Stimulated activated CD4-positive, alpha-beta T cell treated with anti-CD3 and anti-CD28 coated beads, Interleukin-1b, Interleukin-23, amount 100 ng/mL, for 1 hour (primary cell): ENCODE results near the gene EXTL1.

Experiments
- DNase-seq, 2 donors: peaks; one replicate each; pipeline ENCODE4 v3.0.0-alpha.2; 2020; ENCODE audit warnings: low read depth in 2 of 2

EXTL1 gene

DNA sequence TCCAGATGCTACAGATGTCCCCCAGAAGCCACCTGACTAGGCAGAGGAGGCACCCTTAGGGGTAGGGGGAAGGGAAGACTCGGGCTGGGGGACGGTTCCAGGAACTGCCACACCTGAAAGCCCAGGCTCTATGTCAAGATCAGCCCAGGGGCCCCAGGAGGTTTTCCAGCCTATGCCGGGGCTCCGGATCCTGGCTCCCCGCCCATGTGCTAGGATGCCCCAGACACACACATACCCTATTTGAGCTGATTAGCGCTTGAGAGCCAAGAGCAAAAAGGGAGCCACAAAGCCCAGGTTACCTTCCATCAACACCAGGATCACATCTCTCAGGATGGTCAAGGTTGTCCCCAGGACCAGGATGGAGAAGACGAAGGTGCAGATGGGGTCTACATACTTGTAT is 19.8 kb downstream of the EXTL1 start:
- DNase-seq, result no peak

GRCh38 chr1:26041978-26042377 is 20.4 kb downstream of the EXTL1 start:
- DNase-seq, result no peak

GRCh38 chr1:26043765-26044164 is 22.2 kb downstream of the EXTL1 start:
- DNase-seq, result no peak

DNA sequence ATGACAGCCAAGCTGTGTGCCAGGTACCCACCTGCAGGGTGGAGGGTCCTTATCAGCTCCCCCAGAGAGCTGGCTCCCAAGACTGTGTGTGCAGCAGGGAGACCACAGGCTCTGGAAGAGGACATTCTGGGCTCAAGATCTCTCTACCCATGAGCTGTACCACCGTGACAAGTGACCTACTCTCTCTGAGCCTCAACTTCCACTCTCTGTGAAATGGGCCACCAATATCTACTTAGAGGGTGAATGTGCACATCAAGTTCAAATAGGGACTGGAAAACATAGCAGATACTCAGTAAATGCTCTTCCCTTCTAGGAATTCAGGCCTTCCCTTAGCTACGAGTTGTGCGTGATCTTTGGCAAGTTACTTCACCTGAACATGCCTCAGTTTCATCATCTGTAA is 22.8 kb downstream of the EXTL1 start:
- no peak for DNase-seq

DNA sequence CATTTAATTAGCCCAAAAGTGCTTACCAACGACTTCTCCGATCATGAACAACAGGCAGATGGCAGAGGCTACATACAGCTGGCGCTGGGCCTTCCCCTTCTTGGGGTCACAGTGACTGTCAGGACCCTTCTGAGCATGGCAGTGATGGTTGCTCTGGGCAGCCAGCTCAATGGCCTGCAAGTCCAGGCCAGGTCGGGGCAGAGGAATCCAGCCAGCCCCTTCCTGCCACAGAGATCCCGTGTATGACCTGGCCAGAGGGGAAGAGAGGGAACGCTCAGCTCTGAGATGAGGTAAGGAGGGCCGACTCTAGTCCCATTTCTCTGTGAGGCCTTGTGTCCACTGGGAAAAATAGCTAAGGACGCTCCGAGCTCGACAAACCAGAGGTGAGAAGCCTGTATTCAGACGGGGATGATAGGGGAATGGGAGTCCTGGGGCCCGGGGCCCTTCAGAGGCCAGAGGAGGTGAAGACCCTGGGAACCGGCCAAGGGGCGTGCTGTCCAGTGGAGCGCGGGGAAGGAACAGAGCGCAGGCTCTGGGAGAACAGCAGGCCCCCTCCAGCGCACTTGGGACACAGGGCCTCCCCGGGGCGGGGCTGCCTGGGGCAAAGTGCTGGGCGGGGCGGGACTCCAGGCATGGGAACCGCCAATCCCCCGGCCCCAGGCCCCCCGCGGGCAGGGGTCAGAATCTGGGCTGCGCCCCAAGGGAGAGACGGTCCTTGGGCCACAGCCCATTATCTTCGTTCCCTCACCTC is 23.6 kb downstream of the EXTL1 start:
- DNase-seq, result no peak

GRCh38 chr1:26045722-26046245 is 24.2 kb downstream of the EXTL1 start, which contains the start of gene SLC30A2:
TSS of gene SLC30A2 (minus strand) at chr1:26046118. CDS start at chr1:26045896, 222 bp downstream.
- no peak for DNase-seq

GRCh38 chr1:26046246-26047095 is 24.9 kb downstream of the EXTL1 start:
- DNase-seq, result no peak

DNA sequence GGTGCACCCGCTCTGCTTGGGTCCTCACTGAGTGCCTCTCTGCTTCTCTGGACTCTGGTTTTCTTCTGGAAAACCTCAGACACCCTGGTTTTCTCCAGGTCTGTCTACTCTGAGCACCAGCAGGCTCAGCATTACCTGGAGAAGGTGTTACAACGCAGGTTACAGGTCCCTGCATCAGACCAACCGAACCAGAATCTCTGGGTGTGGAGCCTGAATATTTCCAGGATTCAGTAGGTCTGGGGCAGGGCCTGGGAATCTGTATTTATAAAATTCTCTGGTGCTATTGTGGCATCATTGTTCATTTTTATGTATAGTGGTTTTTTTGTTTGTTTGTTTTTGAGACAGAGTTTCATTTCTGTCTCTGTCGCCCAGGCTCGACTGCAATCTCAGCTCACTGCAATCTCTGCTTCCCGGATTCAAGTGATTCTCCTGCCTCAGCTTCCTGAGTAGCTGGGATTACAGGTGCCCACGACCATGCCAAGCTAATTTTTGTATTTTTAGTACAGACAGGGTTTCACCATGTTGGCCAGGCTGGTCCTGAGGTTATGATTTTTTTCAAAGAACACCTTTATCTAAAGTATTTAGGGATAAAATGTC is 25.8 kb downstream of the EXTL1 start:
- DNase-seq, result no peak

- DNase-seq, result no peak
Observed at GRCh38 chr1:26049531-26050247, 28.1 kb downstream of the EXTL1 start.

DNA sequence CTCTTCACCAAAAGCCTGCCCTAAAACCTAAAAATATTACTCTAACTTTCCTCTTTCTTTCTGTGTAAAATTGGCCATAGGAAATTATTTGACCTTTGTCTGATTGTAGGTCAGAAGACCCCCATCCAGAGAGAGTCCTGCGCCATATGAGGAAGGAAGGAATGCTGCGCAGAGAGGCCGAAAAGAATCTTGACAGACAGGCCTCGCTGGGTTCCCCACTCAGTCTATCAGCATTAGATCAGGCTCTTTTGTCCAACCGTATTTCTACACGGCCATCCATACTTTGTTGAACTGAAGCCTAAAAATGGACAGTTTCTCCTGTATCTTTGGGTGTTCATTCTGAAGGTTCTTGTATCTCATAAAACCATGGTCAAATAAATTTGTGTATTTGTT is 28.7 kb downstream of the EXTL1 start:
- DNase-seq, result no peak

- DNase-seq, result no peak
Observed at GRCh38 chr1:26053718-26054560, 32.4 kb downstream of the EXTL1 start.

DNA sequence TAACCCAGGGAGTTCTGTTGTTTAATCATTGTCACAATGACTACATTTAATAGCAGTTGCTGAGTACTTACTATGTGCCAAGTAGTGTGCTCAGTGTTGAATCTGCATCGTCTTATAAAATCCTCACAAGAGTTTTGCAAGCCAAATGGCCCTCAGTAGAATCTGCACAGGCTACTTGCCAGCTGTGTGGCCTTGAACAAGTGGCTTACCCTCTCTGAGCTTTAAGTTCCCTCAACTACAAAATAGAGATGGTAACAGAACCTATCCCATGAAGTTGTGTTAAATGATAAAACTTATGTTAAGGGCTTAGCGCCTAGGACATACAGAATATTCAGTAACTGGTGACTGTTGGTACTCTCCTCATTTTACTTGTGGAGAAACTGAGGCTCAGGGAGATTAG is 33.5 kb downstream of the EXTL1 start:
- DNase-seq, result no peak

DNA sequence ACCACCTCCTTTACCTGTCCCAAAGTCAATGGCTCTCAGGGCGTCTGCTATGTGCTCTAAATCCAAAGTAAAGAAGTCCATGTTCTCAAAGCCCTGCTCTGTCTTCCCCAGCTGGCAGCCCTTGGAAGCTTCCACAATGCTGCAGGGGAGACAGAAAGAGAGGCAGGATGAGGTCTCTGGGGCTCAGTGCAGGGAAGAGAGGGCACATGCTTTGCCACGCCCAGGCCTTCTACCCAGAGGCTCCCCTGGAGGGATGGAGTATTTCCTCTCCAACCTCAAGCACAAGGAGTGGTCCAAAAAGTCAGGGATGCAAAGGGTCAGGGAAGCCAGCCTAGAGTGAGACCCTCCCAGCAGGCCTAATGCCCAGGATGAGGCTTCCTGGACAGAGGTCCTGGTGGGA is 35.6 kb downstream of the EXTL1 start:
- no peak for DNase-seq

DNA sequence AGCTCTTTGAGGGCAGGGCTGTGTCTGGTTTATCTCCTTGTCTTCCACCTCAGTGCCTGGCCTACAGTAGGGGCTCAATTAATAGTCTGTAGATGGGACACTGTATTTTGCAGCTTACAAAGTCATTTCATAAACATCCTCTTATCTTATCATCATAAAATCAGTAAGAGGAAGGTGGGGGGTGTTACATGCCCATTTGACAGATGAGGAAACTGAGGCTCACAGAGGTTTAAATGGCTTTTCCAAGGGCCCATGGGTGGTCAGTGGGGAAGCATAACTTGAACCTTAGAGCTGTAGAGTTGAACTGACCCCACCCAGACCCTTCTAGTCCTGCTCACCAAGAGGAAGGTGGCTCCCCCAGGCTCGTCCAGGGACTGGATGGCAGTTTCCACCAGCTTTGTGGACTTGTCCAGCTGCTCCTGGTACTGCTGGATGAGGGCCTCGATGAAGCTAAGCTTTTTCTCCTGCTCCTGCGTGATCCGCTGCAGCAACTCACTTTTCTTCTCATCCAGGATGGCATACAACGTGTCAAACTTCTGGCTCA is 36.5 kb downstream of the EXTL1 start:
- no peak for DNase-seq

DNA sequence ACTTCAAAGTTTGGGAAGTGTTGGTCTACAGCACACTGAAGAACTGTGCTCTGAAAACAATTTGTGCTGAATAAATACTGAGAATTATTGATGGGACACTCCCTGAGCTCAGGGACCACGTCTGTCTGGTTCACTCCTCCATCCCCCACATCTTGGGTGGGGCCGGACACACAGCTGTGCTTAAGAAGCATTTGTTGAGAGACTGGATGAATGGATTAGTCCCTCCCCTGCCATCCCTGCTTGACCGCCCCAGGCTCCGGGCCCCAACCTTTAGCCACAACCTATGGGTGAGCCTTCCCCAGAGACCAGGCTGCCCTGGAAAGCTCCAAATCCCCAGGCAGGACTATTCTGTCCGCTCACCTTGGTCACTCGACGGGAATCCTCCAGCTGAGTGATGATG is 38.3 kb downstream of the EXTL1 start:
- DNase-seq, result no peak

- DNase-seq, result no peak
Observed at GRCh38 chr1:26060832-26061574, 39.4 kb downstream of the EXTL1 start.

DNA sequence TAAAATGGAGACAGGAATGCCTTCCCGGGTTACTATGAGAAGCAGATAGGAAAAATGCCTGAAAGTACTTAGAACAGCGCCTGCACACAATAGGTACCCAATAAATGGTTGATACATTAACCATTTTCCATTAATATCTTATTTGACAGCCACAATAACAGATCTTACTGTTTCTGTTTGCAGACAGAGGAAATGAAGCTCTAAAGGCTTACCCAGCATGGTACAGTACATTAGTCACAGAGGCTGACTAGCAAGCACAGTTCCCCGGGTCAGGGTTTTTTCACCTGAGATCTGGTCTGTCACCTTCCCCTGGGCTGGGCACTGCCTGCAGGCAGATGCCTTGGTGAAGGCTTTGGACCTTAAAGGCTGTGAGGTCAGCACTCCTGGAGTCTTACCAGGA is 43.0 kb downstream of the EXTL1 start:
- no peak for DNase-seq

DNA sequence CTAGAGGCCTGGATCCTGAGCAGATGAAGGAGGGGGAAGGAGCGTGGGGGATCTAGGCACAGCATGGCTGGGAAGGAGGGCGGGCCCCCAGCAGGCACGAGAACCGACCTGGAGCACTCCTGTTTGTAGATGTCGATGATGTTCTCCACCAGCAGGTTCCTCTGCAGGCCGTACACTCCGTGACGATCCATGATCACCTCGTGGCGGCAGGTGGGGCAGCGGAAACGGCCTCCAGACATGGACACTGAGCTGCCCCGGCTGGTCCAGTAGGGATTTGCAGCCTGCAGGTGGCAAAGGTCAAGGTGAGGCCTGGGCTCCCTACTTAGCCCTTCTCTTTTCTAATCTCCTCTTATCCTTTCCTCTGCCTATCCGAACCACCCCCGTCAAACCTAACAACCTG is 44.6 kb downstream of the EXTL1 start:
- no peak for DNase-seq

GRCh38 chr1:26066857-26067256 is 45.3 kb downstream of the EXTL1 start:
- no peak for DNase-seq

GRCh38 chr1:26067432-26067911 is 45.9 kb downstream of the EXTL1 start, which contains the start of gene TRIM63:
TSS of gene TRIM63 (minus strand) at chr1:26067630. CDS start at chr1:26067494, 136 bp downstream.
- no peak for DNase-seq
